ENCODE measurements around the gene MUC6. TPM values are rescaled to one million over a fixed set of nuclear protein-coding genes. Genes with fewer than 3 reads are reported as not detected.

The MUC6 gene
- polyA plus RNA-seq, 1 of the 3 experiments (the other 2 are of a cell fraction), result not detected

- H3K9me3 ChIP-seq, result no peaks in the 10 kb centered on the region
- TF ChIP-seq FOXJ3 (CRISPR knock-in tag; IDR thresholded peaks at IDR 0.05) (no peak), GABPA (IDR thresholded peaks at IDR 0.05; ENCODE audit: low read depth) (no peak), RAD21 (IDR thresholded peaks at IDR 0.05; ENCODE audit: low read length) (no peak), TCF12 (IDR thresholded peaks at IDR 0.05) (no peak), FOXM1 (IDR thresholded peaks at IDR 0.05; ENCODE audit: low read depth) (no peak), JUND (IDR thresholded peaks at IDR 0.05) (no peak), CHD2 (IDR thresholded peaks at IDR 0.05; ENCODE audit: low read length, partially characterized antibody) (no peak), SMC3 (IDR thresholded peaks at IDR 0.05; ENCODE audit: low read depth, low read length) (no peak), GATA2 (CRISPR knock-in tag; IDR thresholded peaks at IDR 0.05) (no peak), YY1 (IDR thresholded peaks at IDR 0.05; ENCODE audit: low read depth) (no peak), TEAD4 (IDR thresholded peaks at IDR 0.05; ENCODE audit: borderline replicate concordance, insufficient read depth) (no peak), RXRA (IDR thresholded peaks at IDR 0.05; ENCODE audit: borderline replicate concordance, low read depth) (no peak)
- TF ChIP-seq, protein P1, sequence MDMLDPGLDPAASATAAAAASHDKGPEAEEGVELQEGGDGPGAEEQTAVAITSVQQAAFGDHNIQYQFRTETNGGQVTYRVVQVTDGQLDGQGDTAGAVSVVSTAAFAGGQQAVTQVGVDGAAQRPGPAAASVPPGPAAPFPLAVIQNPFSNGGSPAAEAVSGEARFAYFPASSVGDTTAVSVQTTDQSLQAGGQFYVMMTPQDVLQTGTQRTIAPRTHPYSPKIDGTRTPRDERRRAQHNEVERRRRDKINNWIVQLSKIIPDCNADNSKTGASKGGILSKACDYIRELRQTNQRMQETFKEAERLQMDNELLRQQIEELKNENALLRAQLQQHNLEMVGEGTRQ (IDR thresholded peaks at IDR 0.05; ENCODE audit: borderline replicate concordance, low read depth, low read length), result no peak
- TF ChIP-seq, protein P2, sequence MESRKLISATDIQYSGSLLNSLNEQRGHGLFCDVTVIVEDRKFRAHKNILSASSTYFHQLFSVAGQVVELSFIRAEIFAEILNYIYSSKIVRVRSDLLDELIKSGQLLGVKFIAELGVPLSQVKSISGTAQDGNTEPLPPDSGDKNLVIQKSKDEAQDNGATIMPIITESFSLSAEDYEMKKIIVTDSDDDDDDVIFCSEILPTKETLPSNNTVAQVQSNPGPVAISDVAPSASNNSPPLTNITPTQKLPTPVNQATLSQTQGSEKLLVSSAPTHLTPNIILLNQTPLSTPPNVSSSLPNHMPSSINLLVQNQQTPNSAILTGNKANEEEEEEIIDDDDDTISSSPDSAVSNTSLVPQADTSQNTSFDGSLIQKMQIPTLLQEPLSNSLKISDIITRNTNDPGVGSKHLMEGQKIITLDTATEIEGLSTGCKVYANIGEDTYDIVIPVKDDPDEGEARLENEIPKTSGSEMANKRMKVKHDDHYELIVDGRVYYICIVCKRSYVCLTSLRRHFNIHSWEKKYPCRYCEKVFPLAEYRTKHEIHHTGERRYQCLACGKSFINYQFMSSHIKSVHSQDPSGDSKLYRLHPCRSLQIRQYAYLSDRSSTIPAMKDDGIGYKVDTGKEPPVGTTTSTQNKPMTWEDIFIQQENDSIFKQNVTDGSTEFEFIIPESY (IDR thresholded peaks at IDR 0.05; ENCODE audit: borderline replicate concordance, low read depth), result no peak
- TF ChIP-seq, protein P3, sequence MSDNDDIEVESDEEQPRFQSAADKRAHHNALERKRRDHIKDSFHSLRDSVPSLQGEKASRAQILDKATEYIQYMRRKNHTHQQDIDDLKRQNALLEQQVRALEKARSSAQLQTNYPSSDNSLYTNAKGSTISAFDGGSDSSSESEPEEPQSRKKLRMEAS (IDR thresholded peaks at IDR 0.05; ENCODE audit: low read depth), result no peak
- TF ChIP-seq, protein P4, sequence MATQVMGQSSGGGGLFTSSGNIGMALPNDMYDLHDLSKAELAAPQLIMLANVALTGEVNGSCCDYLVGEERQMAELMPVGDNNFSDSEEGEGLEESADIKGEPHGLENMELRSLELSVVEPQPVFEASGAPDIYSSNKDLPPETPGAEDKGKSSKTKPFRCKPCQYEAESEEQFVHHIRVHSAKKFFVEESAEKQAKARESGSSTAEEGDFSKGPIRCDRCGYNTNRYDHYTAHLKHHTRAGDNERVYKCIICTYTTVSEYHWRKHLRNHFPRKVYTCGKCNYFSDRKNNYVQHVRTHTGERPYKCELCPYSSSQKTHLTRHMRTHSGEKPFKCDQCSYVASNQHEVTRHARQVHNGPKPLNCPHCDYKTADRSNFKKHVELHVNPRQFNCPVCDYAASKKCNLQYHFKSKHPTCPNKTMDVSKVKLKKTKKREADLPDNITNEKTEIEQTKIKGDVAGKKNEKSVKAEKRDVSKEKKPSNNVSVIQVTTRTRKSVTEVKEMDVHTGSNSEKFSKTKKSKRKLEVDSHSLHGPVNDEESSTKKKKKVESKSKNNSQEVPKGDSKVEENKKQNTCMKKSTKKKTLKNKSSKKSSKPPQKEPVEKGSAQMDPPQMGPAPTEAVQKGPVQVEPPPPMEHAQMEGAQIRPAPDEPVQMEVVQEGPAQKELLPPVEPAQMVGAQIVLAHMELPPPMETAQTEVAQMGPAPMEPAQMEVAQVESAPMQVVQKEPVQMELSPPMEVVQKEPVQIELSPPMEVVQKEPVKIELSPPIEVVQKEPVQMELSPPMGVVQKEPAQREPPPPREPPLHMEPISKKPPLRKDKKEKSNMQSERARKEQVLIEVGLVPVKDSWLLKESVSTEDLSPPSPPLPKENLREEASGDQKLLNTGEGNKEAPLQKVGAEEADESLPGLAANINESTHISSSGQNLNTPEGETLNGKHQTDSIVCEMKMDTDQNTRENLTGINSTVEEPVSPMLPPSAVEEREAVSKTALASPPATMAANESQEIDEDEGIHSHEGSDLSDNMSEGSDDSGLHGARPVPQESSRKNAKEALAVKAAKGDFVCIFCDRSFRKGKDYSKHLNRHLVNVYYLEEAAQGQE (IDR thresholded peaks at IDR 0.05; ENCODE audit: low read depth, low read length), result no peak
- TF ChIP-seq, protein P5, sequence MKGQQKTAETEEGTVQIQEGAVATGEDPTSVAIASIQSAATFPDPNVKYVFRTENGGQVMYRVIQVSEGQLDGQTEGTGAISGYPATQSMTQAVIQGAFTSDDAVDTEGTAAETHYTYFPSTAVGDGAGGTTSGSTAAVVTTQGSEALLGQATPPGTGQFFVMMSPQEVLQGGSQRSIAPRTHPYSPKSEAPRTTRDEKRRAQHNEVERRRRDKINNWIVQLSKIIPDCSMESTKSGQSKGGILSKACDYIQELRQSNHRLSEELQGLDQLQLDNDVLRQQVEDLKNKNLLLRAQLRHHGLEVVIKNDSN (IDR thresholded peaks at IDR 0.05; ENCODE audit: borderline replicate concordance, low read depth), result no peak
Observed at GRCh38 chr11:1082728-1083620, 46.5 kb upstream of the MUC6 start.

More at GRCh38 chr11:1082728-1083620, 46.5 kb upstream of the MUC6 start:
- Histone ChIP-seq H3K36me3 (replicated peaks in 1 of 2; ENCODE audit: control insufficient read depth in 1 of 2, insufficient read depth in 2 of 2, low read length in 1 of 2) (no peaks in the 10 kb centered on the region), H3K4me2 (no peak overlapping the region), H3K27ac (ENCODE audit: low read depth in 2 of 2, low read length in 1 of 2) (no peak overlapping the region), H3K4me1 (ENCODE audit: control insufficient read depth in 1 of 2, insufficient read depth in 2 of 2, low read depth in 1 of 2, low read length in 1 of 2) (no peaks in the 10 kb centered on the region), H3K79me2 (ENCODE audit: insufficient read depth) (no peaks in the 10 kb centered on the region), H3K9me2 (no peaks in the 10 kb centered on the region), H3F3A (replicated peaks; ENCODE audit: insufficient read depth) (no peaks in the 10 kb centered on the region), H3K27me3 (ENCODE audit: insufficient read depth) (no peaks in the 10 kb centered on the region; the same call in 1 of the 2 replicates), H3K9ac (no peak overlapping the region), H3K4me3 (ENCODE audit: low read depth in 2 of 2, low read length in 1 of 2) (no peak overlapping the region), H4K20me1 (ENCODE audit: insufficient read depth) (no peaks in the 10 kb centered on the region), H2AFZ (ENCODE audit: low read depth) (no peak overlapping the region)
- ChIA-PET POLR2A (interaction anchor here (0.6 kb wide), 1 partner anchor 279 kb away, joined by 4 read pairs; no protein-coding TSS in a partner anchor), CTCF (interaction anchor here (1.2 kb wide), 1 partner anchor 158 kb away, joined by 4 read pairs; no protein-coding TSS in a partner anchor)
- DNase-seq, result no peak
- 45% methylated on average over 15 of the region's 33 CpGs for WGBS (ENCODE audit: low lambda C conversion rate)

Data from SK-N-SH (cell line).